Inflammatory macrophage (primary cell): ENCODE measurements around the gene RNF10.
"Not testable (repeated sequence)": the region's sequence is repeated elsewhere in the genome, so short reads cannot be mapped to it uniquely, and the experiment has no call there.

Source experiments
- DNase-seq, 2 donors: peaks; one replicate each; pipeline ENCODE4 v3.0.0-alpha.2; 2020 to 2022

Gene RNF10

DNA sequence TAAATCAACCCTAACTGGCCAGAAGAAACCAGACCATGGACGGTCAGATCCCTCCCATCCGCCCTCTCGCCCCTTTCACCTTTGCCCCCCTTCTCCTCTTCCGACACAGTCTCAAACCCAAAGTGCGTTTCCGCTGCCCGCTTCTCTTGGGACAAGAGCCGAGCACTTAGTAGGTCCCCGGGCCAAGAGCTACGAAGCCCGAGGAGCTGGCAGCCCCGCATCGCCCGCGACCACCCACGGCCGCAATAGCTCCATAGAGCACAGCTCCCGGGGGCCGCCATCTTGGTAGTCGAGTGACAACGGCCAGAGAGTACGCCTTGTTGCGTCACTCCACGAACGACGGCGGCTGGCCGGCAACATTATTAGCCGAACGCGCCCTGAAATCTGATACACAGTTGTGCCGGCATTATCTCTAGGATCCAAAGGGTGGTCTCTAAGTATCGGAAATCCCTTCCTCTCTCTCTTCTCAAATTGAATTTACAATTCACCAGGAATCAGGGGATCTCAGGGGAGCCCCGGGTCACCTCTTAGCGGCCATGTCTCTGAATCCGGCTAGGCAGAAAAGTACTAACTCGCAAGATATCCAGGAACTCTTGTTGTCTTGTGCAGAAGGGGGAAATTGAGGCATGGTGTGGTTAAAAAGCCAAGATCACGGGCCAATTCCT, 5.2 kb upstream of the RNF10 start, which contains the start of gene COQ5:
TSS of gene COQ5 (minus strand) at position 298 of the 665 bp plus-strand sequence. CDS start at position 281, 17 bp downstream.
- DNase-seq, result peak; percentile 85 to 89

DNA sequence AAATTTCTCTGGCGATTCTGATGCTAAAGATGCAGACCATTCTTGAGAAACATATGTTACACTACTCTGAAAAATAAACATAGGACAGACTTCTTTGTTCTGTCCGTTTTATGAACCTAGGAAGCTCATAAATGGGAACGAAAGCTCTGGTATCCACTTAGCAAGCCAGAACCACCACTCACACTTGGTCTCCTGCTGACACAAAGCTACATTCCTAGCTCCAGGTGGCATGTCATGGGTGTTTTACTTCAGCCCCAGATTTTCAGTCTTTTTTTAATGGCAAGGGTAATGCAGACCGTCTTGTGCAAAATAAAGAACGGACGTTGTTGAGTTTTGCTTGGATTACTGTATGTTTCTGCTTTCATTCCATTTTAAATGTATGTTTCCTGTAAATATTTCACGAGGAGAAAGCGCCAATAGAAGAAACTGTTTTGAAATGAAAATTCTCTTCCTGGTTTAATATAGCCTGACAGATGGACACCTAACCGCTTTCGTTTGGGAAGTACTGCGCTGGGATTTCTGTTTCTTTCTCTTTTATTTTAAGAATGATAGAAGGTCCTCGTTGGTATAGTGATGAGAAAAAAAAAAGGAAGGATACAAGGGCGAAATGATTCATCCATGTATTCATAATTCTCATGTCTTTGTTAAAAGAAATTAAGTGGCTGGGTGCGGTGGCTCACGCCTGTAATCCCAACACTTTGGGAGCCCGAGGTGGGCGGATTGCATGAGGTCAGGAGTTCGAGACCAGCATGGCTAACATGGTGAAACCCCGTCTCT, 4.3 kb upstream of the RNF10 start:
- peak; percentile 53 to 68 for DNase-seq

DNA sequence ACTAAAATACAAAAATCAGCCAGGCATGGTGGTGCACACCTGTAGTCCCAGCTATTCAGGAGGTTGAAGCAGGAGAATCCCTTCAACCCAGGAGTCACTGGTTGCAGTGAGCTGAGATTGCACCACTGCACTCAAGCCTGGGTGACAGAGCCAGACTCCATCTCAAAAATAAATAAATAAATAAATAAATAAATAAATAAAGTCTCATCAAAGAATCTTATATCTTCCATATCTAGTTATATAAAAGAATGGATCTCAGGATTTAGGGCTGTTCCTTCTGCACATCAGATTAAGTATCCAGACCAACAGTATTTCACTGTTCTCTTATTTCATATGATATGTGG, 3.8 kb upstream of the RNF10 start:
- not testable (repeated sequence) for DNase-seq

DNA sequence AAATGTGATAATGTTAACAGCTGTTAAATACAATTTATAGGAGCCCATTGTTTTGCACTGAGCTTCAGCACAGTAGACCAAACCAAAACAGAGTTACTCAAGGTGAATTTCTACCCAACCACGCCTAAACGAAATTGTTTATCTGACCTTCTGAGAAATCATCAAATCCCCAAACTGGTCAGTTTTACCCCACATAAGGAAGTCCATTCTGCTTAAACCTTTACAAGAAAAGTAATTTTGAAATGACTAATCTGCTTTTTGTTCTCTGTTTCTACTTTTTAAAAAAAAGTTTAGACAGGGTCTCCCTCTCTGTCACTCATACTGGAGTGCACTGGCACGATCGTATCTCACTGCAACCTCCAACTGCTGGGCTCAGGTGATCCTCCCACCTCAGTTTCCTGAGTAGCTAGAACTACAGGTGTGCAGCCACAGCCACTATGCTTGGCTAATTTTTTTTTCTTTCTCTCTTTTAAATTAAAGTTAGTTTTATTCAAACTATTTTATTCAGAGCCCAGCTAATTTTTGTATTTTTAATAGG, 1.4 kb upstream of the RNF10 start:
- no peak for DNase-seq

GRCh38 chr12:120534703-120535655, 823 bp downstream of the RNF10 start:
- peak; percentile 24 to 40 for DNase-seq

DNA sequence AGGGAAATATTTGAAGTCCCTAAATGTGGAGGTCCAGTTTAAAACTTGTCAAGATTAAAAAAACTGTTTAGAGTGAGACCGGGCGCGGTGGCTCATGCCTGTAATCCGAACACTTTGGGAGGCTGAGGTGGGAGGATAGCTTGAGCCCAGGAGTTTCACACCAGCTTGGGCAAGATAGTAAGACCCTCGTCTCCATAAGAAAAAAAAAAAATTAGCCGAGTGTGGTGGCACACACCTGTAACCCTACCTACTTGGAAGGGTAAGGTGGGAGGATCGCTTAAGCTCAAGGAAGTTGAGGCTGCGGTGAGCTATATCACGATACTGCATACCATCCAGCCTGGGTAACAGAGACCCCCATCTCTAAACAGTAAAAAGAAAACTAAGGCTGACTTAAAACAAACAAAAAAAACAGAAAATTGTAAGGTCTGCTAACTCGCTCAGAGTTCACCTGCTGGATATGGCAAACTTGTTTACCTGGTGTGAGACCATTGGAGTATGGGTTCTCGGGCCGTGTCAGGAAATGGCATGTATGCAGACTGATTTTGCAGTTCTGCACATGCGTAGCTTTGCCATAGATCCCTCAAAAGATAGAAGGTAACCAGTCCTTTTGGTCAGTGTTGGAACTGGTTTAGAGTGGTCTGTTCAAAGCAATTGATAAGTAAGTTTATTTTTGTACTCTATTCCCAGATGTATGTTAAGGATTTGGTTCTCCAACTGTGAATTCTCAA, 2.1 kb downstream of the RNF10 start:
- no peak for DNase-seq

DNA sequence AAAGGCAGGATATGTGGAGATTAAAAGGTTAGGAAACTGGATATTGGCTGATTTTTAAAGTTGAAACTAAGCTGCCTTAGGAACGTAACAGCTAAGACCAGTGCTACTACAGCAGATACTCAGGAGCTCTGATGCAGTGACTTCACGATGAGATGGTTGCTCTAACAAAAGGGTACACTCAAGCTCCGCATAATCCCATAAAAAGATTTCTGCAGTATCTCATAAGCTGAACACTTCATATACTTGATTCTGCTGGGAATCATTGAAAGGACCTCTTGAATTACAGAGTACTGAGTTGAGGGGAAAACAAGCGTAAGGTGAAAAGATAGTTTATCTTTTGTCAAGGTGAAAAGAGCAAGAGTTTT, 3.7 kb downstream of the RNF10 start:
- DNase-seq, result no peak

- peak; percentile 8 to 40 for DNase-seq
Measured at GRCh38 chr12:120538281-120539156, 4.4 kb downstream of the RNF10 start.

GRCh38 chr12:120539303-120539702, 5.1 kb downstream of the RNF10 start:
- no peak for DNase-seq

GRCh38 chr12:120540445-120540844, 6.3 kb downstream of the RNF10 start:
- DNase-seq, result peak; percentile 30 to 72

- no peak for DNase-seq
Measured at GRCh38 chr12:120542166-120542565, 8.0 kb downstream of the RNF10 start.

- DNase-seq, result no peak
Measured at GRCh38 chr12:120544691-120545090, 10.5 kb downstream of the RNF10 start.

DNA sequence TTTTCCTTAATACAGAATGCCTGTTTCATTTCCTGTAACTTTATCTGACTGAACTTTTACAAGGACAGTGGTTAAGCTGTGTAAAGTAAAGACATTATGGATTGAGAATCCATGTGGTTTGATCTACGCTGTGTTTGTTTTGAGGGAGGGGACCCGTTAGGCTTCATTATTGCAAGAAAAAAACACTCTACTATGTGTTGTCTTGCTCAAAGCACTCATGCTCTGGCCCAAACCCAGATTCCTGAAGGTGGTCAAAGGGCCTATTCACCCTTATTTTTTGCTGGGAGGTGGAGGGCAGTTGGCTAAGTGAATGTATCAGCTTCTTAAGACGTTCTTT, 11.9 kb downstream of the RNF10 start:
- no peak for DNase-seq

DNA sequence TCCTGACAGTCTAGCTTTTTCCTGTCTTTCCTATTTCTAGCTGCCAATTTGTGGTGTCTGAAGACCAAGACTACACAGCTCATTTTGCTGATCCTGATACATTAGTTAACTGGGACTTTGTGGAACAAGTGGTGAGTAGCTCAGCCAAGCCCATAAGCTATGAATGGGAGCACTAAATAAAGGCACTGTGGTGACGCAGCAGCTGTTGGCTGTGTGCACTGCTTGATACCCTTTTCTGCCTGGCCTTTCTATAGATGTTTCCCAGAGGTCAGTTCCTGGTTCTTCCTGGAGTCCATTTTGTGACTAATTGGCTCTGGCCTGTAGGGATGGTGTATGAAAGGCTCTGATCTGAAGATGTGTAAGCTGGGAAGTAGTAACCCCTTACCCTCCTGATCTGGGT, 20.5 kb downstream of the RNF10 start:
- DNase-seq, result no peak

GRCh38 chr12:120557589-120557988, 23.4 kb downstream of the RNF10 start:
- no peak for DNase-seq

- DNase-seq, result no peak
Measured at GRCh38 chr12:120562906-120563305, 28.8 kb downstream of the RNF10 start.

DNA sequence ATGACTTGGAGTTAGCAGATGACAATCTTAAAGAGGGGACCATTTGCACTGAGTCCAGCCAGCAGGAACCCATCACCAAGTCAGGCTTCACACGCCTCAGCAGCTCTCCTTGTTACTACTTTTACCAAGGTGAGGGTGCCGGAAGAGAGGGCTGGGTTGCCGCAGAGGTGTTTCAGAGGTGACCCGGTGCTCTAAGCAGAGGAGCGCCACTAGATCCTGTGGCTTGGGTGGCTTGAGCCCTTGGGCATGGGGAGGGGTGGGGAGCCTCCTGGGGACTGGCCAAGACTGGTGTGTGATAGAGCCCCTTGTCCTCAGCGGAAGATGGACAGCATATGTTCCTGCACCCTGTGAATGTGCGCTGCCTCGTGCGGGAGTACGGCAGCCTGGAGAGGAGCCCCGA, 29.3 kb downstream of the RNF10 start:
- DNase-seq, result no peak

DNA sequence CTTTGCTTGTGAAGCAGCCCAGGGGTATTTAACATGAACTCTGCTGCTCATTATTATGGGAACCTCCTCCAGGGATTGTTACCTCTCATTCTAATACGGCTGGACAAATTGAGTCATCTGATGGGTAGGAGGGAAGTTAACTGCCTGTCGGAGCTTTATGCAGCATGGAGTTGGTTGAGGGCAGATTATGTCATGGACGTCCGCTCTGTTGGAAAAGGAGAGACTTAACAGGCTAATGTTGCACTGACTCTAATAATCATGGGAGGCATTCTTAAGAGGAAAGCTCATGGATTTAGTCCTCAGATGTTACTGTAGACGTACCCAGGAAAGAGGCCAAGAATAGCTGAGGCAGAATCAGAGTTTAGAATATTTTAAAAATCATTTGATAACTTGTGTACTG, 37.1 kb downstream of the RNF10 start:
- DNase-seq, result no peak

DNA sequence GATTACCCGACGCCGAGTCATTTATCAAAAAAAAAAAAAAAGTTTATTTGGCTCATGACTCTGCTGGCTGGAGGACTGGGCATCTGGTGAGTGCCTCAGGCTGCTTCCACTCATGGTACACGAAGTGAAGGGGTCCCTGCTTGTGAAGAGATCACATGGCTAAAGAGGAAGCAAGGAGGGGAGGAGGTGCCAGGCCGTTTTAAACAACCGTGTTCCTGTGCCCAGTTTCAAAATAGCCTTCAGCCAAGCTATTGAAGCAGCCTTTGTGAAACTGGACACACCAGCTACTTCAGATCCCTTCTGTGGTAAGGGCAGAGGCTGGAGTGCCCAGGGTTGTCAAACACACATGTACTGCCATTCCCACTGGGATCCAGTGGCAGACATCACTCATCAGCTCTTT, 39.4 kb downstream of the RNF10 start:
- no peak for DNase-seq

DNA sequence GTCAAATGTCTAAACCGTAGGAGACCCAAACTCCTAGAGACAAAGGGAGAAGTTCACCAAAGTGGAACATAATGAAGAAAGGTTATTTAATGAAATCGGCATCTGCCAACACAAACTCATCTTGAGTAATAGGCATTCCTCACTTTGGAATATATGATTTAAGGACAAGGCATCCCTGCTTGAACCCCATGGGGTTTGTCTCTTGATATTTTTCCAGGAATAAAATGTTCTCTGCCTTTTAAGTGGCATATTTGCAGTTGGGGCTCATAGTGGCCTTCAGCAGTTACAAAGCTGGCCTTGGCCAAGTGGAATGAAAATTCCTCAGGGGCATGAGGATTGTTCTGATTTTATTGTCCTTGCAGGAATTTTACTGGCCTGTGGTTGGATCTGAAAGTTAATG, 40.0 kb downstream of the RNF10 start:
- DNase-seq, result no peak

DNA sequence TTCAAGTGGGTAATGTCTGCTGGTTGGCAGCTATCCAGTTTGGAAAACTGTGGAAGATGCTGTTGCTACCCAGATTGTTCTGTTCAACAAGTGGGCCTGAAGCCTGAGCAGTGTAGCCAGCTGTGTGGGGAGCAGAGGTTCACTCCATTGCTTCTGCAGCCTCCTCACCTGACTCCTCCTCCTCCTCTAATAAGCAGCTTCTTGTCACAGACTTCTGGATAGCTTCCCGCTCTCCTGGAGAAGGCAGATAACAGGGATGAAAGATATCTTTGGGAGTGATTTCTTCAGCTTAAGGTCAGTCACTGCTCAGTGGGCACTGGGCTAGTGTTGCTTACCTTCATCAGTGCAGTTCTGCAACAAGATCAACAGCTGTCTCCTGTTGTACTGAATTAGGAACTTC, 45.0 kb downstream of the RNF10 start:
- no peak for DNase-seq
